ENCODE results near the gene PGD.

The PGD gene

GRCh38 chr1:10433790-10434189 is 34.9 kb downstream of the PGD start:
- Histone ChIP-seq H3K27ac (no peak overlapping the region), H3K4me1 (peaks cover 14 to 44% (median 39%) of the 10 kb centered on the region in 10 experiments), H3K4me3 (no peak overlapping the region), H3K4me2 (peak overlapping the region in 8 of 11 experiments; percentile 88 to 98 (median 91); a peak in 15 of 22 replicates), H3K27me3 (no peaks in the 10 kb centered on the region), H3K9ac (peak overlapping the region in 4 of 11 experiments; percentile 4 to 20 (median 12); a peak in 4 of 22 replicates), H4K20me1 (no peaks in the 10 kb centered on the region; a peak in 1 of 22 replicates), H3K9me3 (replicated peaks in 1 of 11) (no peaks in the 10 kb centered on the region), H3K36me3 (peaks cover 0 to 26% (median 6%) of the 10 kb centered on the region in 11 experiments; a peak in 4 of 22 replicates)
- no peak for TF ChIP-seq Cebpa-rat (IDR thresholded peaks at IDR 0.05)

- no peak overlapping the region for H3K4me2 ChIP-seq
- 0 out of 22 replicates have a peak overlapping the region, but pooled peaks of 1 of the 11 experiments have one; percentile 7 for H3K9ac ChIP-seq
- no peaks in the 10 kb centered on the region for H3K9me3 ChIP-seq (replicated peaks in 1 of 11)
- H3K27me3 ChIP-seq, result no peaks in the 10 kb centered on the region
- H3K36me3 ChIP-seq, result peaks cover 0 to 31% (median 6%) of the 10 kb centered on the region in 11 experiments; a peak in 6 of 22 replicates
- peaks cover 12 to 37% (median 34%) of the 10 kb centered on the region in 10 experiments for H3K4me1 ChIP-seq
- H4K20me1 ChIP-seq, result peaks cover 0 to 4% (median 0%) of the 10 kb centered on the region in 11 experiments; a peak in 2 of 22 replicates
- H3K27ac ChIP-seq, result no peak overlapping the region
- no peak overlapping the region for H3K4me3 ChIP-seq
- TF ChIP-seq Cebpa-rat (IDR thresholded peaks at IDR 0.05), result no peak
Observed at GRCh38 chr1:10434590-10434989, 35.7 kb downstream of the PGD start.

DNA sequence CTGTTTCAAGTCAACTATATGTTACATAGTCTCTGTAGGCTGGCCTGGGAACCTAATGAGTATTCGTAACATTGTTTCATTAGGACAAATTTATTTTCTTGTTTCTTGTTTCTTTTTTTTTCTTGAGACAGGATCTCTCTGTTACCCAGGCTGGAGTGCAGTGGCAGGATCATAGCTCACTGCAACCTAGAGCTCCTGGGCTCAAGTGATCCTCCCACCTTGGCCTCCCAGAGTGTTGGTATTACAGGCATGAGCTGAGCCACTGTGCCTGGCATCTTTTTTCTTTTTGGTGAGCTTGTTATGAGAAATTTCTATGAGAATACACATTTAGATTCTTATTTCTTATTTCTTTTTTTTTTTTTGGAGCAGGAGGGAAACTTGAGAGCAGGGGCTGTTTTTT is 38.2 kb downstream of the PGD start:
- Histone ChIP-seq H3K4me1 (peaks cover 0 to 22% (median 19%) of the 10 kb centered on the region in 10 experiments; a peak in 16 of 20 replicates), H4K20me1 (peaks cover 0 to 4% (median 0%) of the 10 kb centered on the region in 11 experiments; a peak in 3 of 22 replicates), H3K27me3 (no peaks in the 10 kb centered on the region), H3K27ac (no peak overlapping the region), H3K36me3 (peaks cover 0 to 54% (median 23%) of the 10 kb centered on the region in 11 experiments; a peak in 13 of 22 replicates), H3K9ac (peak overlapping the region in 1 of 11 experiments; percentile 37; a peak in 1 of 22 replicates), H3K4me3 (no peak overlapping the region), H3K9me3 (replicated peaks in 1 of 11) (no peaks in the 10 kb centered on the region), H3K4me2 (no peak overlapping the region)
- TF ChIP-seq Cebpa-rat (IDR thresholded peaks at IDR 0.05), result no peak

GRCh38 chr1:10438677-10439163 is 39.9 kb downstream of the PGD start:
- Histone ChIP-seq H3K27ac (no peak overlapping the region), H4K20me1 (peaks cover 0 to 4% (median 0%) of the 10 kb centered on the region in 11 experiments; a peak in 3 of 22 replicates), H3K9me3 (replicated peaks in 1 of 11) (no peaks in the 10 kb centered on the region), H3K9ac (no peak overlapping the region), H3K4me3 (no peak overlapping the region), H3K27me3 (no peaks in the 10 kb centered on the region), H3K36me3 (peaks cover 0 to 67% (median 30%) of the 10 kb centered on the region in 11 experiments; a peak in 15 of 22 replicates), H3K4me1 (peaks cover 0 to 6% (median 3%) of the 10 kb centered on the region in 10 experiments; a peak in 12 of 20 replicates), H3K4me2 (no peak overlapping the region)
- TF ChIP-seq Cebpa-rat (IDR thresholded peaks at IDR 0.05), result no peak

GRCh38 chr1:10440305-10440704 is 41.4 kb downstream of the PGD start:
- Histone ChIP-seq H3K4me3 (no peak overlapping the region), H3K27ac (no peak overlapping the region), H3K9me3 (replicated peaks in 1 of 11) (no peaks in the 10 kb centered on the region), H3K4me2 (no peak overlapping the region), H4K20me1 (peaks cover 0 to 4% (median 0%) of the 10 kb centered on the region in 11 experiments; a peak in 3 of 22 replicates), H3K9ac (0 out of 22 replicates have a peak overlapping the region, but pooled peaks of 1 of the 11 experiments have one; percentile 7), H3K4me1 (no peaks in the 10 kb centered on the region), H3K36me3 (peaks cover 0 to 73% (median 32%) of the 10 kb centered on the region in 11 experiments; a peak in 16 of 22 replicates), H3K27me3 (no peaks in the 10 kb centered on the region)
- no peak for TF ChIP-seq Cebpa-rat (IDR thresholded peaks at IDR 0.05)

GRCh38 chr1:10440794-10441193 is 41.9 kb downstream of the PGD start:
- no peaks in the 10 kb centered on the region for H3K9me3 ChIP-seq (replicated peaks in 1 of 11)
- H4K20me1 ChIP-seq, result peaks cover 0 to 4% (median 0%) of the 10 kb centered on the region in 11 experiments; a peak in 3 of 22 replicates
- H3K4me2 ChIP-seq, result no peak overlapping the region
- TF ChIP-seq Cebpa-rat (IDR thresholded peaks at IDR 0.05), result no peak
- H3K36me3 ChIP-seq, result peaks cover 0 to 76% (median 32%) of the 10 kb centered on the region in 11 experiments; a peak in 16 of 22 replicates
- H3K27ac ChIP-seq, result no peak overlapping the region
- H3K4me1 ChIP-seq, result no peaks in the 10 kb centered on the region
- no peaks in the 10 kb centered on the region for H3K27me3 ChIP-seq
- H3K4me3 ChIP-seq, result no peak overlapping the region
- H3K9ac ChIP-seq, result no peak overlapping the region

DNA sequence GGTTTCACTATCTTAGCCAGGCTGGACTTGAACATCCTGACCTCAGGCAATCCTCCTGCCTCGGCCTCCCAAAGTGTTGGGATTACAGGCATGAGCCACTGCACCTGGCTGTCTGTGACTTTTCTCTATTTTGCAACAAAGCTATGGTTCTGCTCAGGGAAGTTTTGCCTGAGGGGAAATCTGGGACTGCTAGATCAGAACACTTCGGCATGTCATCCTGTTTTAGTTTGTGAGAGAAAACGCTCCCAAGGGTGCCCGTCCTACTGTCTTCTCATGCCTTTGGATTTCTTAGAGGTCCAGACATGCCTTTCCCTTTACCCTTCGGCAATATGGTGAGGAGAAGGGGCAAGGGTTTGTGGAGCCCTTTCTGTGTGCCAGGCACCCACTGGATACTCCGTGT is 45.4 kb downstream of the PGD start:
- Histone ChIP-seq H3K9me3 (replicated peaks in 1 of 11) (no peaks in the 10 kb centered on the region), H3K4me3 (no peak overlapping the region), H3K9ac (no peak overlapping the region), H3K4me2 (no peak overlapping the region), H3K4me1 (no peaks in the 10 kb centered on the region), H3K36me3 (peaks cover 0 to 82% (median 32%) of the 10 kb centered on the region in 11 experiments; a peak in 16 of 22 replicates), H4K20me1 (peaks cover 0 to 4% (median 0%) of the 10 kb centered on the region in 11 experiments; a peak in 2 of 22 replicates), H3K27ac (no peak overlapping the region), H3K27me3 (no peaks in the 10 kb centered on the region)
- no peak for TF ChIP-seq Cebpa-rat (IDR thresholded peaks at IDR 0.05)

DNA sequence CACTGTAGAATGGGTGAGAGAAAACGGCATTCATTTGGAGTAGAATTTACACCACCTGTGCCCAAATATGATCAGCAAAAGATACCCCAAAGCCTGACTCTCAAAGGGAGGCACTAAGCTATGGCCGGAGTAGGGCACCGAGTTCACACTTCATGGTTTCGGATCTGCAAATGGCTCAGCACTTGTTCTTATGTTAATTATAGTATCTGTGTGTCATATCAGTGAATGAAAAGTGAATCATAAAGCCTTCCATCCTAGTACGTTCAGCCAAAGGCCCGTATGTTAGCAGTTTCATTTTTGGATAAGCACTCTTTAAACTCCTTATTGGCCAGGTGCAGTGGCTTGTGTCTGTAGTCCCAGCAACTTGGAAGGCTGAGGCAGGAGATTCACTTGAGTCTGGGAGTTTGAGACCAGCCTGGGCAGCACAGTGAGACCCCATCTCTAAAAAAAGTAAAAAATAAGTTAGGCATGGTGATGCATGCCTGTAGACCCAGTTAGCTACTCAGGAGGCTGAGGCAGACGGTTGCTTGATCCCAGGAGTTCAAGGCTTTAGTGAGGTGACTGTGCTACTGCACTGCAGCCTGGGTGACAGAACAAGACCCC is 46.0 kb downstream of the PGD start:
- no peak overlapping the region for H3K9ac ChIP-seq
- H3K27ac ChIP-seq, result no peak overlapping the region
- no peaks in the 10 kb centered on the region for H3K27me3 ChIP-seq
- no peaks in the 10 kb centered on the region for H3K4me1 ChIP-seq
- TF ChIP-seq Cebpa-rat (IDR thresholded peaks at IDR 0.05), result no peak
- no peak overlapping the region for H3K4me2 ChIP-seq
- H3K4me3 ChIP-seq, result no peak overlapping the region
- peaks cover 0 to under 1% (median 0%) of the 10 kb centered on the region in 11 experiments; a peak in 1 of 22 replicates for H4K20me1 ChIP-seq
- no peaks in the 10 kb centered on the region for H3K9me3 ChIP-seq (replicated peaks in 1 of 11)
- H3K36me3 ChIP-seq, result peaks cover 0 to 80% (median 28%) of the 10 kb centered on the region in 11 experiments; a peak in 16 of 22 replicates

- no peaks in the 10 kb centered on the region for H3K9me3 ChIP-seq (replicated peaks in 1 of 11)
- H3K4me1 ChIP-seq, result no peaks in the 10 kb centered on the region
- H3K27me3 ChIP-seq, result no peaks in the 10 kb centered on the region
- H3K36me3 ChIP-seq, result peaks cover 0 to 62% (median 21%) of the 10 kb centered on the region in 11 experiments; a peak in 15 of 22 replicates
- H3K4me3 ChIP-seq, result no peak overlapping the region
- H3K4me2 ChIP-seq, result no peak overlapping the region
- no peak overlapping the region for H3K9ac ChIP-seq
- peaks cover 0 to 3% (median 0%) of the 10 kb centered on the region in 11 experiments; a peak in 1 of 22 replicates for H4K20me1 ChIP-seq
- TF ChIP-seq Cebpa-rat (IDR thresholded peaks at IDR 0.05), result no peak
- H3K27ac ChIP-seq, result no peak overlapping the region
Observed at GRCh38 chr1:10446790-10447422, 48.0 kb downstream of the PGD start.

Measured in BLaER1 treated with 17β-estradiol and CSF1 and Interleukin-3, amounts not matched to agents 10 nM and 100 nM (cell line).